Liver (tissue), 9 donors: ENCODE results near the gene LCN10. TPM values are rescaled to one million over a fixed set of nuclear protein-coding genes. Genes with fewer than 3 reads are reported as not detected.

ENCODE experiments used
- DNase-seq: peaks from one replicate; pipeline ENCODE4 v3.0.0-alpha.2; 2017; ENCODE audit warnings: low spot score
- H3K27ac ChIP-seq, 2 donors: one replicate each; pipeline ENCODE4 v1.7.0; 2013; ENCODE audit warnings: inconsistent platforms in 2 of 2, low read length in 2 of 2, control low read depth in 1 of 2, low read depth in 1 of 2, mild to moderate bottlenecking in 1 of 2
- H3K27me3 ChIP-seq, 4 donors: one replicate each; pipeline versions ENCODE4 v1.6.1 to v1.7.0; 2013; ENCODE audit warnings: low read length in 3 of 4, inconsistent platforms in 1 of 4, mild to moderate bottlenecking in 1 of 4, moderate library complexity in 1 of 4; ENCODE audit not compliant: control insufficient read depth in 4 of 4, insufficient read depth in 4 of 4
- H3K36me3 ChIP-seq, 4 donors: one replicate each; pipeline versions ENCODE4 v1.6.1 to v1.7.0; 2013; ENCODE audit warnings: low read length in 3 of 4, mild to moderate bottlenecking in 3 of 4, low read depth in 1 of 4, moderate library complexity in 1 of 4; ENCODE audit not compliant: control insufficient read depth in 4 of 4, insufficient read depth in 3 of 4
- H3K4me1 ChIP-seq, 4 donors: one replicate each; pipeline versions ENCODE4 v1.6.1 to v1.7.0; 2013; ENCODE audit warnings: low read length in 3 of 4, mild to moderate bottlenecking in 3 of 4, moderate library complexity in 1 of 4; ENCODE audit not compliant: control insufficient read depth in 4 of 4, insufficient read depth in 4 of 4
- H3K4me3 ChIP-seq, 3 donors: one replicate each; pipeline versions ENCODE4 v1.6.1 to v1.7.0; 2013; ENCODE audit warnings: low read length in 3 of 3, control low read depth in 1 of 3, low read depth in 1 of 3, mild to moderate bottlenecking in 1 of 3
- H3K9ac ChIP-seq, 2 donors: one replicate each; pipeline ENCODE4 v1.7.0; 2013; ENCODE audit warnings: low read length in 2 of 2, mild to moderate bottlenecking in 2 of 2, moderate library complexity in 2 of 2, control low read depth in 1 of 2, low read depth in 1 of 2
- H3K9me3 ChIP-seq, 4 donors: one replicate each; pipeline versions ENCODE4 v1.6.1 to v1.7.0; 2013; ENCODE audit warnings: low read length in 3 of 4; ENCODE audit not compliant: control insufficient read depth in 4 of 4
- FOXA1 ChIP-seq: IDR thresholded peaks from 2 replicates; pipeline ENCODE4 v1.6.1; 2016; ENCODE audit warnings: antibody characterized with exemption
- FOXA2 ChIP-seq: IDR thresholded peaks from 2 replicates; pipeline ENCODE4 v1.6.1; 2016; ENCODE audit warnings: antibody characterized with exemption
- GABPA ChIP-seq, 2 donors: IDR thresholded peaks in 1 of 2; conservative IDR thresholded peaks in 1 of 2; 2 replicates each; pipeline ENCODE4 v1.6.1; 2016; ENCODE audit warnings: antibody characterized with exemption in 2 of 2, mild to moderate bottlenecking in 1 of 2, moderate library complexity in 1 of 2
- HNF4A ChIP-seq, 2 donors: conservative IDR thresholded peaks; 2 replicates each; pipeline ENCODE4 v1.6.1; 2016; ENCODE audit warnings: antibody characterized with exemption in 2 of 2, mild to moderate bottlenecking in 2 of 2
- HNF4G ChIP-seq: IDR thresholded peaks from 2 replicates; pipeline ENCODE4 v1.6.1; 2016; ENCODE audit warnings: antibody characterized with exemption
- JUND ChIP-seq, 2 donors: IDR thresholded peaks; 2 replicates each; pipeline ENCODE4 v1.6.1; 2016; ENCODE audit warnings: antibody characterized with exemption in 2 of 2
- NR2F2 ChIP-seq: IDR thresholded peaks from 2 replicates; pipeline ENCODE4 v1.6.1; 2016; ENCODE audit warnings: antibody characterized with exemption
- RAD21 ChIP-seq, 2 donors: IDR thresholded peaks; 2 replicates each; pipeline ENCODE4 v1.6.1; 2016; ENCODE audit warnings: antibody characterized with exemption in 2 of 2, mild to moderate bottlenecking in 2 of 2
- RXRA ChIP-seq, 2 donors: IDR thresholded peaks; 2 replicates each; pipeline ENCODE4 v1.6.1; 2017 to 2018; ENCODE audit warnings: antibody characterized with exemption in 2 of 2, mild to moderate bottlenecking in 1 of 2
- SP1 ChIP-seq: IDR thresholded peaks from 2 replicates; pipeline ENCODE4 v1.6.1; 2018; ENCODE audit warnings: antibody characterized with exemption, mild to moderate bottlenecking
- TAF1 ChIP-seq: conservative IDR thresholded peaks from 2 replicates; pipeline ENCODE4 v1.6.1; 2016; ENCODE audit warnings: antibody characterized with exemption, mild to moderate bottlenecking
- YY1 ChIP-seq: IDR thresholded peaks from 2 replicates; pipeline ENCODE4 v1.6.1; 2016; ENCODE audit warnings: antibody characterized with exemption, mild to moderate bottlenecking
- WGBS: extraction: QIAGEN DNeasy Blood & Tissue Kit; methylation state at CpG from one replicate; pipeline ENCODE4 v1.1.7; 2013; 5-methylcytosine and 5-hydroxymethylcytosine counted together
- polyA plus RNA-seq, 2 donors: library from polyadenylated mRNA; stranded (reverse) in 1 of 2; unstranded in 1 of 2; fragments of 200-250 nt in 1 of 2; fragments of >200 nt in 1 of 2; fragmentation: Nextera tagmentation in 1 of 2; extraction: Ambion mirVana in 1 of 2; gene quantifications; one replicate each; pipeline versions ENCODE4 v1.2.1 to v1.2.3, GENCODE V29; 2013 to 2015
- total RNA-seq, 2 donors: library from RNA; depleted of rRNA; stranded (reverse); fragments of >200 nt; gene quantifications; one replicate each; pipeline ENCODE4 v1.2.3, GENCODE V29; 2014
- TF ChIP-seq, protein P1 (sequence below): IDR thresholded peaks from 2 replicates; pipeline ENCODE4 v1.6.1; 2016; ENCODE audit warnings: antibody characterized with exemption, mild to moderate bottlenecking
- TF ChIP-seq, protein P2 (sequence below): fragments of 150-350 bp; IDR thresholded peaks from 2 replicates; pipeline ENCODE4 v1.5.1; 2017; ENCODE audit warnings: improper control_type of control experiment, low read depth, low read length; ENCODE audit not compliant: missing input control
- TF ChIP-seq, protein P3 (sequence below): IDR thresholded peaks from 2 replicates; pipeline ENCODE4 v1.6.1; 2016; ENCODE audit warnings: antibody characterized with exemption
- TF ChIP-seq, protein P4 (sequence below): IDR thresholded peaks from 2 replicates; pipeline ENCODE4 v1.6.1; 2016; ENCODE audit warnings: antibody characterized with exemption
- TF ChIP-seq, protein P5 (sequence below): IDR thresholded peaks from 2 replicates; pipeline ENCODE4 v1.6.1; 2016; ENCODE audit warnings: antibody characterized with exemption
- donor health status: healthy.
- donor health status: healthy.
- donor health status: healthy.
- donor health status: healthy.
- donor health status: healthy.

The LCN10 gene
- total and polyA plus RNA-seq, 4 donors = 0.08 to 0.14 (median 0.11) TPM

DNA sequence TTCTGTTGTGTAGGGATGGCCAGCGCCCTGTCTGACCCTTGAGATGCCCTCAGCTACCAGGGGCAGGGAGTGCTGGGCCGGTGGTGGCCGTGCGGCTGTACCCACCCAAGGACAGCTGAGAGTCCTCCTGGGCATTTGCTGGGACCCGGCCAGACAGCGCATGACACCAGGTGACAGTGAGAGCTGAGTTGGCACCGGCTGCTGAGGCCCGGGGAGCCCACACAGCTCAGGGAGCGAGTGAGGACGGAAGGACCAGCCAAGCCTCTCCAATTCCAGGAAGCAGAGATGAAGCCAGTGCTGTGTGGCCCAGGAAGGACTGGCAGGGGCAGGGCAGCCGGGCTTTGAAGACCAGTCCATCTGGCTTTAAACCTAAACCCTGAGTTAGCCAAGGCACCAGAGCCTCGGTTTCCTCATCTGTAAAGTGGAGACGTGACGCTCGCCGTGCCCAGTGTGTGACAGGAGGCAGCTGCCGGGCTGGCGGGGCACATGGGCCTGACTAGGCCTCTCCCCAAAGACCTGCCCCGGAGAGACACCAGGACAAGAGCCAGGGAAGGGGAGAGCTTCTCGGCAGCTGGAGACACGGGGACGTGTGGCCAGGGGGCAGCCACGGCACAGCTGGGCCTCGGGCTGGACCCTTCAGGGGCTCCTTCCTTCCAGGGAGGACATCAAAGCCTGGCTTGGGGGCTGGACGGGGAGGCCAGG lies 52.5 kb downstream of the LCN10 start:
- Histone ChIP-seq H3K4me1 (peaks cover 29 to 73% (median 57%) of the 10 kb centered on the region in 4 donors), H3K36me3 (no peaks in the 10 kb centered on the region), H3K9ac (no peak overlapping the region), H3K9me3 (no peaks in the 10 kb centered on the region), H3K27me3 (no peaks in the 10 kb centered on the region), H3K27ac (peak overlapping the region; percentile 89 to 94), H3K4me3 (no peak overlapping the region)
- no peak for DNase-seq
- 44% methylated on average over 25 of the region's 25 CpGs for WGBS
- TF ChIP-seq SP1 = no peak
- TF ChIP-seq HNF4A (conservative IDR thresholded peaks at IDR 0.05) = peak in 1 of 2 donors; percentile 25
- no peak for TF ChIP-seq YY1
- TF ChIP-seq, protein P1, sequence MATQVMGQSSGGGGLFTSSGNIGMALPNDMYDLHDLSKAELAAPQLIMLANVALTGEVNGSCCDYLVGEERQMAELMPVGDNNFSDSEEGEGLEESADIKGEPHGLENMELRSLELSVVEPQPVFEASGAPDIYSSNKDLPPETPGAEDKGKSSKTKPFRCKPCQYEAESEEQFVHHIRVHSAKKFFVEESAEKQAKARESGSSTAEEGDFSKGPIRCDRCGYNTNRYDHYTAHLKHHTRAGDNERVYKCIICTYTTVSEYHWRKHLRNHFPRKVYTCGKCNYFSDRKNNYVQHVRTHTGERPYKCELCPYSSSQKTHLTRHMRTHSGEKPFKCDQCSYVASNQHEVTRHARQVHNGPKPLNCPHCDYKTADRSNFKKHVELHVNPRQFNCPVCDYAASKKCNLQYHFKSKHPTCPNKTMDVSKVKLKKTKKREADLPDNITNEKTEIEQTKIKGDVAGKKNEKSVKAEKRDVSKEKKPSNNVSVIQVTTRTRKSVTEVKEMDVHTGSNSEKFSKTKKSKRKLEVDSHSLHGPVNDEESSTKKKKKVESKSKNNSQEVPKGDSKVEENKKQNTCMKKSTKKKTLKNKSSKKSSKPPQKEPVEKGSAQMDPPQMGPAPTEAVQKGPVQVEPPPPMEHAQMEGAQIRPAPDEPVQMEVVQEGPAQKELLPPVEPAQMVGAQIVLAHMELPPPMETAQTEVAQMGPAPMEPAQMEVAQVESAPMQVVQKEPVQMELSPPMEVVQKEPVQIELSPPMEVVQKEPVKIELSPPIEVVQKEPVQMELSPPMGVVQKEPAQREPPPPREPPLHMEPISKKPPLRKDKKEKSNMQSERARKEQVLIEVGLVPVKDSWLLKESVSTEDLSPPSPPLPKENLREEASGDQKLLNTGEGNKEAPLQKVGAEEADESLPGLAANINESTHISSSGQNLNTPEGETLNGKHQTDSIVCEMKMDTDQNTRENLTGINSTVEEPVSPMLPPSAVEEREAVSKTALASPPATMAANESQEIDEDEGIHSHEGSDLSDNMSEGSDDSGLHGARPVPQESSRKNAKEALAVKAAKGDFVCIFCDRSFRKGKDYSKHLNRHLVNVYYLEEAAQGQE = no peak
- peak in 1 of 2 donors; percentile 44 for TF ChIP-seq RXRA (IDR thresholded peaks at IDR 0.05)
- no peak for TF ChIP-seq RAD21 (IDR thresholded peaks at IDR 0.05)
- TF ChIP-seq, protein P2, sequence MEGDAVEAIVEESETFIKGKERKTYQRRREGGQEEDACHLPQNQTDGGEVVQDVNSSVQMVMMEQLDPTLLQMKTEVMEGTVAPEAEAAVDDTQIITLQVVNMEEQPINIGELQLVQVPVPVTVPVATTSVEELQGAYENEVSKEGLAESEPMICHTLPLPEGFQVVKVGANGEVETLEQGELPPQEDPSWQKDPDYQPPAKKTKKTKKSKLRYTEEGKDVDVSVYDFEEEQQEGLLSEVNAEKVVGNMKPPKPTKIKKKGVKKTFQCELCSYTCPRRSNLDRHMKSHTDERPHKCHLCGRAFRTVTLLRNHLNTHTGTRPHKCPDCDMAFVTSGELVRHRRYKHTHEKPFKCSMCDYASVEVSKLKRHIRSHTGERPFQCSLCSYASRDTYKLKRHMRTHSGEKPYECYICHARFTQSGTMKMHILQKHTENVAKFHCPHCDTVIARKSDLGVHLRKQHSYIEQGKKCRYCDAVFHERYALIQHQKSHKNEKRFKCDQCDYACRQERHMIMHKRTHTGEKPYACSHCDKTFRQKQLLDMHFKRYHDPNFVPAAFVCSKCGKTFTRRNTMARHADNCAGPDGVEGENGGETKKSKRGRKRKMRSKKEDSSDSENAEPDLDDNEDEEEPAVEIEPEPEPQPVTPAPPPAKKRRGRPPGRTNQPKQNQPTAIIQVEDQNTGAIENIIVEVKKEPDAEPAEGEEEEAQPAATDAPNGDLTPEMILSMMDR = no peak
- no peak for TF ChIP-seq GABPA (IDR thresholded peaks at IDR 0.05 in 1 of 2, conservative IDR thresholded peaks at IDR 0.05 in 1 of 2)
- TF ChIP-seq TAF1 = no peak
- TF ChIP-seq NR2F2 = no peak
- no peak for TF ChIP-seq JUND (IDR thresholded peaks at IDR 0.05)
- TF ChIP-seq FOXA2 = no peak
- TF ChIP-seq, protein P3, sequence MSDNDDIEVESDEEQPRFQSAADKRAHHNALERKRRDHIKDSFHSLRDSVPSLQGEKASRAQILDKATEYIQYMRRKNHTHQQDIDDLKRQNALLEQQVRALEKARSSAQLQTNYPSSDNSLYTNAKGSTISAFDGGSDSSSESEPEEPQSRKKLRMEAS = no peak
- TF ChIP-seq HNF4G = no peak
- TF ChIP-seq, protein P4, sequence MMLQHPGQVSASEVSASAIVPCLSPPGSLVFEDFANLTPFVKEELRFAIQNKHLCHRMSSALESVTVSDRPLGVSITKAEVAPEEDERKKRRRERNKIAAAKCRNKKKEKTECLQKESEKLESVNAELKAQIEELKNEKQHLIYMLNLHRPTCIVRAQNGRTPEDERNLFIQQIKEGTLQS = no peak
- no peak for TF ChIP-seq FOXA1
- TF ChIP-seq, protein P5, sequence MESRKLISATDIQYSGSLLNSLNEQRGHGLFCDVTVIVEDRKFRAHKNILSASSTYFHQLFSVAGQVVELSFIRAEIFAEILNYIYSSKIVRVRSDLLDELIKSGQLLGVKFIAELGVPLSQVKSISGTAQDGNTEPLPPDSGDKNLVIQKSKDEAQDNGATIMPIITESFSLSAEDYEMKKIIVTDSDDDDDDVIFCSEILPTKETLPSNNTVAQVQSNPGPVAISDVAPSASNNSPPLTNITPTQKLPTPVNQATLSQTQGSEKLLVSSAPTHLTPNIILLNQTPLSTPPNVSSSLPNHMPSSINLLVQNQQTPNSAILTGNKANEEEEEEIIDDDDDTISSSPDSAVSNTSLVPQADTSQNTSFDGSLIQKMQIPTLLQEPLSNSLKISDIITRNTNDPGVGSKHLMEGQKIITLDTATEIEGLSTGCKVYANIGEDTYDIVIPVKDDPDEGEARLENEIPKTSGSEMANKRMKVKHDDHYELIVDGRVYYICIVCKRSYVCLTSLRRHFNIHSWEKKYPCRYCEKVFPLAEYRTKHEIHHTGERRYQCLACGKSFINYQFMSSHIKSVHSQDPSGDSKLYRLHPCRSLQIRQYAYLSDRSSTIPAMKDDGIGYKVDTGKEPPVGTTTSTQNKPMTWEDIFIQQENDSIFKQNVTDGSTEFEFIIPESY = no peak
